Neuronal stem cell (in vitro differentiated cells): ENCODE results near the gene SSU72.

ENCODE experiments used
- DNase-seq: peaks from one replicate; pipeline ENCODE4 v3.0.0-alpha.2; 2013; ENCODE audit warnings: low spot score
- H2AFZ ChIP-seq: one replicate; pipeline ENCODE4 v1.6.1; 2013; ENCODE audit warnings: mild to moderate bottlenecking, low read length, inconsistent platforms
- H2AK5ac ChIP-seq: 2 replicates; pipeline ENCODE4 v1.6.1; 2013; ENCODE audit warnings: low read depth, mild to moderate bottlenecking, inconsistent platforms, low read length, moderate library complexity, mixed read lengths
- H2BK120ac ChIP-seq: 2 replicates; pipeline ENCODE4 v1.6.1; 2013; ENCODE audit warnings: low read depth, mild to moderate bottlenecking, inconsistent platforms, low read length, moderate library complexity, mixed read lengths
- H2BK12ac ChIP-seq: one replicate; pipeline ENCODE4 v1.6.1; 2013; ENCODE audit warnings: low read length, inconsistent platforms
- H2BK15ac ChIP-seq: 2 replicates; pipeline ENCODE4 v1.6.1; 2013; ENCODE audit warnings: mild to moderate bottlenecking, low read length, inconsistent platforms, mixed read lengths
- H2BK5ac ChIP-seq: one replicate; pipeline ENCODE4 v1.6.1; 2013; ENCODE audit warnings: inconsistent platforms, mild to moderate bottlenecking, low read length, moderate library complexity
- H3K14ac ChIP-seq: one replicate; pipeline ENCODE4 v1.6.1; 2013; ENCODE audit warnings: low read length, inconsistent platforms
- H3K18ac ChIP-seq: 2 replicates; pipeline ENCODE4 v1.6.1; 2013; ENCODE audit warnings: low read length, inconsistent platforms
- H3K23ac ChIP-seq: 2 replicates; pipeline ENCODE4 v1.6.1; 2013; ENCODE audit warnings: low read depth, mild to moderate bottlenecking, mixed read lengths, low read length, inconsistent platforms; ENCODE audit not compliant: poor library complexity
- H3K27ac ChIP-seq: replicated peaks from 3 replicates; pipeline ENCODE4 v1.5.1; 2013; ENCODE audit warnings: low read length, inconsistent platforms
- H3K27me3 ChIP-seq, 3 experiments: 2 replicates each; pipeline ENCODE4 v1.6.1; 2013; ENCODE audit warnings: low read length in 3 of 3, mild to moderate bottlenecking in 2 of 3, inconsistent platforms in 1 of 3, low read depth in 1 of 3, mixed read lengths in 1 of 3, moderate library complexity in 1 of 3; ENCODE audit not compliant: control insufficient read depth in 3 of 3, insufficient read depth in 3 of 3
- H3K36me3 ChIP-seq, 2 donors: replicated peaks in 1 of 2; 2 replicates each; pipeline ENCODE4 v1.6.1; 2013; ENCODE audit warnings: low read length in 2 of 2; ENCODE audit not compliant: control insufficient read depth in 2 of 2, insufficient read depth in 2 of 2
- H3K4ac ChIP-seq: 2 replicates; pipeline ENCODE4 v1.6.1; 2013; ENCODE audit warnings: inconsistent platforms, mild to moderate bottlenecking, low read length, moderate library complexity
- H3K4me1 ChIP-seq, 2 donors: 1 replicate in 1 of 2; 2 replicates in 1 of 2; pipeline ENCODE4 v1.6.1; 2013; ENCODE audit warnings: low read length in 2 of 2, low read depth in 1 of 2; ENCODE audit not compliant: control insufficient read depth in 2 of 2, insufficient read depth in 1 of 2
- H3K4me2 ChIP-seq: one replicate; pipeline ENCODE4 v1.6.1; 2013; ENCODE audit warnings: mild to moderate bottlenecking, low read length, inconsistent platforms; ENCODE audit not compliant: insufficient read depth, poor library complexity, severe bottlenecking
- H3K4me3 ChIP-seq, 2 donors: 2 replicates each; pipeline ENCODE4 v1.5.1; 2013; ENCODE audit warnings: low read length in 2 of 2, mild to moderate bottlenecking in 2 of 2, inconsistent platforms in 1 of 2, moderate library complexity in 1 of 2
- H3K79me1 ChIP-seq: one replicate; pipeline ENCODE4 v1.6.1; 2013; ENCODE audit warnings: low read depth, mild to moderate bottlenecking, inconsistent platforms, low read length, moderate library complexity
- H3K9ac ChIP-seq: one replicate; pipeline ENCODE4 v1.6.1; 2013; ENCODE audit warnings: mild to moderate bottlenecking, low read depth, low read length, inconsistent platforms; ENCODE audit not compliant: poor library complexity
- H3K9me3 ChIP-seq, 2 donors: replicated peaks in 1 of 2; 2 replicates each; pipeline versions ENCODE3 to v1.6.1; 2013; ENCODE audit warnings: low read length in 2 of 2, mild to moderate bottlenecking in 2 of 2, inconsistent platforms in 1 of 2, low read depth in 1 of 2, mixed read lengths in 1 of 2, moderate library complexity in 1 of 2; ENCODE audit not compliant: control insufficient read depth in 2 of 2, insufficient read depth in 1 of 2
- H4K8ac ChIP-seq: one replicate; pipeline ENCODE4 v1.6.1; 2013; ENCODE audit warnings: low read depth, mild to moderate bottlenecking, inconsistent platforms, low read length, moderate library complexity
- H4K91ac ChIP-seq: one replicate; pipeline ENCODE4 v1.6.1; 2013; ENCODE audit warnings: low read length, low read depth, mild to moderate bottlenecking, inconsistent platforms; ENCODE audit not compliant: poor library complexity
- WGBS, 2 donors: extraction: QIAGEN DNeasy Blood & Tissue Kit; methylation state at CpG; one replicate each; pipeline ENCODE4 v1.1.7; 2013; ENCODE audit warnings: missing lambda C conversion rate in 2 of 2, mixed read lengths in 1 of 2; ENCODE audit not compliant: insufficient read length in 2 of 2, insufficient replicate concordance in 1 of 2; ENCODE audit errors: extremely low coverage in 2 of 2; 5-methylcytosine and 5-hydroxymethylcytosine counted together

Gene SSU72

DNA sequence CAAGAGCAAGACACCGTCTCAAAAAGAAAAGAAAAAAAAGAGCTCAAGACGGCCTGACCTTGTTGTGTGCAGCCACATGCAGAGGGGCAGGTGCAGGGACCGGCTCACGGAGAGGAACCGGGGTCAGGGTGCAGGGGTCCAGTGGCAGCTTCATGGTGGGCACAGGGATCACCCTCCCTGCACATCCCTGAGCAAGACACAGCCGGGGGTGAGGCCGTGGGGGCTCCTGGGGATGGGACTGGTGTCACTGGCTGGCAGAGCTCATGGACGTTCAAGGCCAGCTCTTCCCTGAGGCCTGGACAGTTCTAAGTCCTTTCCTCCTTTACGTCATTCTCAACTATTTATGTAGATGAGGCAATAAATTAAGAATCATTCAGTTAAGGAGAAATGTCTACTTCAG, 27.7 kb downstream of the SSU72 start:
- no peaks in the 10 kb centered on the region for H3K4me1 ChIP-seq
- WGBS, 2 donors: no CpG with 5 or more reads among the region's 9 CpGs
- no peak overlapping the region for H4K91ac ChIP-seq
- H3K4ac ChIP-seq: no peak overlapping the region
- no peak overlapping the region for H2BK15ac ChIP-seq
- H3K4me2 ChIP-seq: no peak overlapping the region
- no peak overlapping the region for H4K8ac ChIP-seq
- H2AFZ ChIP-seq: no peak overlapping the region
- peaks cover 10 to 17% of the 10 kb centered on the region in 2 donors for H3K36me3 ChIP-seq
- H2BK120ac ChIP-seq: no peak overlapping the region
- no peak for DNase-seq
- no peak overlapping the region for H3K27ac ChIP-seq
- H3K4me3 ChIP-seq: no peak overlapping the region
- no peak overlapping the region for H3K23ac ChIP-seq
- H2AK5ac ChIP-seq: no peak overlapping the region
- H3K14ac ChIP-seq: no peak overlapping the region
- no peak overlapping the region for H2BK12ac ChIP-seq
- H3K18ac ChIP-seq: no peak overlapping the region
- H3K27me3 ChIP-seq: no peaks in the 10 kb centered on the region
- H2BK5ac ChIP-seq: no peak overlapping the region
- H3K9ac ChIP-seq: no peak overlapping the region
- H3K79me1 ChIP-seq: peaks cover 18% of the 10 kb centered on the region
- no peaks in the 10 kb centered on the region for H3K9me3 ChIP-seq

DNA sequence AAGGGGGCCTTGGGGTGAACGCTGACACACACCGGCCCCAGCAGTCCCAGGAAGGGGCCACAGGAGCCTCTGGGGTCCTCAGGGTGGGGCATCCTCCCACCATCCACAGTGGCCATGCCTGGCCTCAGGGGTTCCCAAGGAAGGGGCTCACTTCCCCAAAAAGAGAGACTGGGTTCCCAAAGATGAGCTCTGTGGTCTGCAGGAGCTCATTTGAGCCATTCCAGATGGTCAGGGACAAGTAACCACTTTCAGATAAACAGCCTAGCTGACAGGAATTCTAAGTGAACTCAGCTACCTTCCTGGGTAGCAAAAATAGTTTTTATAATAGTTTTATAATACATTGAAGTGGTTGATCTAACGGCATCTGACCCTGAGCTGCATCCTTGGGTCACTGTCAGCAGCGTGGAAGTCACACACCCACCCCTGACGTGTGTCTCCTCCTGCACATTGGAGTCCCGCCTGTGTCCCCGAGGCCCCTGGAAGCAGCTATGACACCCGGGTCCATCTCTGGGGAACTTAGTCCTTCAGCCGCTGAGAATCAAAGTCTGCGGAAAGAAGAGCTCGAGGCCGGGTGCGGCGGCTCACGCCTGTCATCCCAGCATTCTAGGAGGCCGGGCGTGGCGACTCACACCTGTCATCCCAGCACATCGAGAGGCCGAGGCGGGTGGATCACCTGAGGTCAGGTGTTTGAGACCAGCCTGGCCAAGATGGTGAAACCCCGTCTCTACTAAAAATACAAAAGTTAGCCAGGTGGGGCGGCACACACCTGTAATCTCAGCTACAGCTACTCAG, 28.5 kb downstream of the SSU72 start:
- Histone ChIP-seq H2BK15ac (no peak overlapping the region), H3K36me3 (peaks cover 19 to 24% of the 10 kb centered on the region in 2 donors)
- no CpG with 5 or more reads among the region's 23 CpGs for WGBS, 2 donors

DNA sequence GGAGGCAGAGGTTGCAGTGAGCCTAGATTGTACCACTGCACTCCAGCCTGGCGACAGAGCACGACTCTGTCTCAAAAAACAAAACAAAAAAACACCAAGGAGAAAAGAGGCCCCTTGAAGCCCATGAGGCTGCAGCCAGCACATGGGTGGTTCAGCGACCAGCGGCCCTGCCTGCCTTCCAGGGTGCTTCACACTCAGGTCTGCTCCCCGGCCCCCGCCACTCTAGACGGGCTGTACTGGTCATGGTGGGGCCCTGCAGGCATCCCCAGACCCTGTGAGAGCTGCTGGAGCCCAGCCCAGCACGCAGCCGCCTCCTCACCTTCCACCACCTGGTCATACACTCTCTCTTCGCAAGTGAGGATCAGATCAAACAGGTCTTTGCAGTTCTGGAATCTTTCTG, 30.1 kb downstream of the SSU72 start:
- no peak overlapping the region for H2BK5ac ChIP-seq
- H3K36me3 ChIP-seq: peaks cover 24% of the 10 kb centered on the region in 2 donors
- no peak overlapping the region for H4K91ac ChIP-seq
- DNase-seq: no peak
- no peak overlapping the region for H2AFZ ChIP-seq
- peaks cover 14% of the 10 kb centered on the region for H3K79me1 ChIP-seq
- no peak overlapping the region for H3K27ac ChIP-seq
- H3K4me3 ChIP-seq: no peak overlapping the region
- H3K9ac ChIP-seq: no peak overlapping the region
- H3K14ac ChIP-seq: peak overlapping the region; percentile 8
- WGBS, 2 donors: no CpG with 5 or more reads among the region's 10 CpGs
- H3K4me1 ChIP-seq: peaks cover 0 to 3% of the 10 kb centered on the region in 2 donors
- H2BK12ac ChIP-seq: no peak overlapping the region
- H2AK5ac ChIP-seq: no peak overlapping the region
- H3K27me3 ChIP-seq: no peaks in the 10 kb centered on the region
- no peaks in the 10 kb centered on the region for H3K9me3 ChIP-seq
- no peak overlapping the region for H3K23ac ChIP-seq
- no peak overlapping the region for H2BK120ac ChIP-seq
- no peak overlapping the region for H4K8ac ChIP-seq
- H3K4ac ChIP-seq: no peak overlapping the region
- H3K4me2 ChIP-seq: no peak overlapping the region
- H2BK15ac ChIP-seq: no peak overlapping the region
- no peak overlapping the region for H3K18ac ChIP-seq

More for the DNA sequence above, 28.5 kb downstream of the SSU72 start:
- no peaks in the 10 kb centered on the region for H3K9me3 ChIP-seq
- peaks cover 16% of the 10 kb centered on the region for H3K79me1 ChIP-seq
- no peak overlapping the region for H3K27ac ChIP-seq
- H3K4me2 ChIP-seq: no peak overlapping the region
- H3K4ac ChIP-seq: no peak overlapping the region
- no peak overlapping the region for H4K8ac ChIP-seq
- H2AK5ac ChIP-seq: no peak overlapping the region
- no peak overlapping the region for H4K91ac ChIP-seq
- no peaks in the 10 kb centered on the region for H3K4me1 ChIP-seq
- H2BK12ac ChIP-seq: no peak overlapping the region
- no peak overlapping the region for H2BK5ac ChIP-seq
- no peak for DNase-seq
- H3K9ac ChIP-seq: no peak overlapping the region
- no peaks in the 10 kb centered on the region for H3K27me3 ChIP-seq
- no peak overlapping the region for H3K14ac ChIP-seq
- H2BK120ac ChIP-seq: no peak overlapping the region
- no peak overlapping the region for H3K4me3 ChIP-seq
- no peak overlapping the region for H2AFZ ChIP-seq
- no peak overlapping the region for H3K18ac ChIP-seq
- no peak overlapping the region for H3K23ac ChIP-seq

DNA sequence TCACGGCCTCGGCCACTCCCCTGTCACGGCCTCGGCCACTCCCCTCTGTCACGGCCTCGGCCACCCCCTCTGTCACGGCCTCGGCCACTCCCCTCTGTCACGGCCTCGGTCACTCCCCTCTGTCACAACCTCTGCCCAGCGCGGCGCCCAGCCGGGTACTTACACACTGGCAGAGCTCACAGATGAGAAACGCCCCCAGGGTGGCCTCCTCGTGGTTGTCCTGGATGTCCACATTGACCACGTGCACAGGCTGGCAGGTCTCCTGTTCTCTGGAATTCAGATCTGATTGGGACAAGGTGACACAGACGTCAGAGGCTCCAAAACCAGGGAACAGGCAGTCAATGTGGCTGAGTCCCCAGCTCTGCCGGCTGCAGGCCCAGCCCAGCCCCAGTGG, 31.0 kb downstream of the SSU72 start:
- Histone ChIP-seq H3K9ac (no peak overlapping the region), H3K23ac (no peak overlapping the region), H3K18ac (no peak overlapping the region), H3K14ac (no peak overlapping the region), H3K27ac (no peak overlapping the region), H3K36me3 (peaks cover 22 to 25% of the 10 kb centered on the region in 2 donors), H4K91ac (no peak overlapping the region), H2BK12ac (no peak overlapping the region), H3K4me3 (no peak overlapping the region), H2BK120ac (no peak overlapping the region), H2BK5ac (no peak overlapping the region), H4K8ac (no peak overlapping the region), H3K79me1 (peaks cover 17% of the 10 kb centered on the region), H2AK5ac (no peak overlapping the region), H3K4me2 (no peak overlapping the region), H3K4ac (no peak overlapping the region), H2AFZ (no peak overlapping the region), H3K4me1 (peaks cover 0 to 10% of the 10 kb centered on the region in 2 donors), H3K9me3 (no peaks in the 10 kb centered on the region), H3K27me3 (no peaks in the 10 kb centered on the region), H2BK15ac (no peak overlapping the region)
- no CpG with 5 or more reads among the region's 19 CpGs for WGBS, 2 donors
- DNase-seq: no peak
